ENCODE results near the gene INPP5E.

DNA sequence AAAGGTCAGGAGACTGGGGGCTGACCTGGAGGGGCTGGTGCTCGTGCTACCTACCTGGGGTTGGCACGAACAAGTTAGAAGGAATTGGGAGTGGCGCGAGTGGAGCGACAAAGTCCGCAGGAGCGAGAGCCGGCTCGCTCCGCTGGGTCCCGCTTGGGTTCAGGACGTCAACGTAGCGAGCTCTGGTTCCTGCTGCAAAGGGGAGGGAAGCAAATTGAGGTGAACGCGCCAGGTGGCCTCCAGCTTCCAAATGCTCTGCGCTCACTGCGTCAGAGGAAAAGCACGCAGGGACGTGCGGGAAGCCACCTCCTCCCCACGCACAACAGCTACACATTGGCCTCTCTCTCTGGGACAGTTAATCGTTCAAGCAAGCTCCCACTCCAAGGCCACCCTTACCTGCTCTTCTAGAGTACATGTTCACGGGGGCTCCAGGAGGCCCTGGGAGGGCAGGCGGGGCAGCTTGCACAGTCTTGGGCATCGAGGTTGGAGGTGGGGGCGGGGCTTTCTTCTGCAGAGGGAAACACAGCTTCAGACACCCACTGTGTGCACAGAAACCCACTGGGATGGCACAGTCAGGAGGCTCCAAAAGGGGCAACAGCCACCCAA lies 7.6 kb upstream of the INPP5E start:
- TF ChIP-seq, protein P1, sequence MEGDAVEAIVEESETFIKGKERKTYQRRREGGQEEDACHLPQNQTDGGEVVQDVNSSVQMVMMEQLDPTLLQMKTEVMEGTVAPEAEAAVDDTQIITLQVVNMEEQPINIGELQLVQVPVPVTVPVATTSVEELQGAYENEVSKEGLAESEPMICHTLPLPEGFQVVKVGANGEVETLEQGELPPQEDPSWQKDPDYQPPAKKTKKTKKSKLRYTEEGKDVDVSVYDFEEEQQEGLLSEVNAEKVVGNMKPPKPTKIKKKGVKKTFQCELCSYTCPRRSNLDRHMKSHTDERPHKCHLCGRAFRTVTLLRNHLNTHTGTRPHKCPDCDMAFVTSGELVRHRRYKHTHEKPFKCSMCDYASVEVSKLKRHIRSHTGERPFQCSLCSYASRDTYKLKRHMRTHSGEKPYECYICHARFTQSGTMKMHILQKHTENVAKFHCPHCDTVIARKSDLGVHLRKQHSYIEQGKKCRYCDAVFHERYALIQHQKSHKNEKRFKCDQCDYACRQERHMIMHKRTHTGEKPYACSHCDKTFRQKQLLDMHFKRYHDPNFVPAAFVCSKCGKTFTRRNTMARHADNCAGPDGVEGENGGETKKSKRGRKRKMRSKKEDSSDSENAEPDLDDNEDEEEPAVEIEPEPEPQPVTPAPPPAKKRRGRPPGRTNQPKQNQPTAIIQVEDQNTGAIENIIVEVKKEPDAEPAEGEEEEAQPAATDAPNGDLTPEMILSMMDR (IDR thresholded peaks at IDR 0.05), result no peak
- TF ChIP-seq POLR2A (IDR thresholded peaks at IDR 0.05), result no peak
